Mammary epithelial cell (primary cell): Measurements from ENCODE around the gene TJP3.

Source experiments
- EZH2 ChIP-seq: IDR thresholded peaks from 2 replicates; pipeline ENCODE4 v1.6.1; 2012; ENCODE audit warnings: low read length, inconsistent platforms, borderline replicate concordance
- TF ChIP-seq, protein P1 (sequence below), 2 donors: IDR thresholded peaks in 1 of 2; conservative IDR thresholded peaks in 1 of 2; 2 replicates each; pipeline ENCODE4 v1.5.1; 2011 to 2012; ENCODE audit warnings: inconsistent platforms in 2 of 2, low read length in 2 of 2, mild to moderate bottlenecking in 2 of 2, control low read depth in 1 of 2, low read depth in 1 of 2; ENCODE audit not compliant: insufficient read depth in 1 of 2; ENCODE audit errors: extremely low read depth in 1 of 2

DNA sequence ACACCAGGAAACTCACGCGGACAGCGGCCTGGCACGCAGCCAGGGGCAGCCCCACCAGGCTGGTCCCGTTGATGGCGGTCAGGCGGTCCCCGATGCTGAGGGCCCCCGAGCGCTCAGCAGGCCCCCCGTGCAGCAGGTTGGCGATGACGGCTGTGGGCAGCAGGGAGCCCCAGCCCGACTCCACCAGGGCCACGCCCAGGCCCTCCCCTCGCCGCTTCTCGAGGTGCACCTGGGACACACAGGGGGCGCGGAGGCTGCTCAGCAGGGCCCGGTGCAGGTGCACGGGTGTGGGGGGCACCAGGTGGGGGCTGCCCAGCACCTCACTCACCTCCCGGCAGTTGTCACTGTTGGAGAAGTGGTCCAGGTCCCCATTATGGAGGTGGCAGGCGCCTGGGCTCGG lies 44.3 kb downstream of the TJP3 start:
- TF ChIP-seq, protein P1, sequence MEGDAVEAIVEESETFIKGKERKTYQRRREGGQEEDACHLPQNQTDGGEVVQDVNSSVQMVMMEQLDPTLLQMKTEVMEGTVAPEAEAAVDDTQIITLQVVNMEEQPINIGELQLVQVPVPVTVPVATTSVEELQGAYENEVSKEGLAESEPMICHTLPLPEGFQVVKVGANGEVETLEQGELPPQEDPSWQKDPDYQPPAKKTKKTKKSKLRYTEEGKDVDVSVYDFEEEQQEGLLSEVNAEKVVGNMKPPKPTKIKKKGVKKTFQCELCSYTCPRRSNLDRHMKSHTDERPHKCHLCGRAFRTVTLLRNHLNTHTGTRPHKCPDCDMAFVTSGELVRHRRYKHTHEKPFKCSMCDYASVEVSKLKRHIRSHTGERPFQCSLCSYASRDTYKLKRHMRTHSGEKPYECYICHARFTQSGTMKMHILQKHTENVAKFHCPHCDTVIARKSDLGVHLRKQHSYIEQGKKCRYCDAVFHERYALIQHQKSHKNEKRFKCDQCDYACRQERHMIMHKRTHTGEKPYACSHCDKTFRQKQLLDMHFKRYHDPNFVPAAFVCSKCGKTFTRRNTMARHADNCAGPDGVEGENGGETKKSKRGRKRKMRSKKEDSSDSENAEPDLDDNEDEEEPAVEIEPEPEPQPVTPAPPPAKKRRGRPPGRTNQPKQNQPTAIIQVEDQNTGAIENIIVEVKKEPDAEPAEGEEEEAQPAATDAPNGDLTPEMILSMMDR (conservative IDR thresholded peaks at IDR 0.05 in 1 of 2, IDR thresholded peaks at IDR 0.05 in 1 of 2; ENCODE audit: extremely low read depth in 1 of 2, insufficient read depth in 1 of 2, low read depth in 1 of 2, low read length in 2 of 2): no peak
- no peak for TF ChIP-seq EZH2
